Central memory CD4-positive, alpha-beta T cell (primary cell): ENCODE data around the gene GRIN2D.
A peak's percentile ranks its signal among the peaks of the same experiment; 100 is the strongest.
"Not testable (repeated sequence)": the region's sequence is repeated elsewhere in the genome, so short reads cannot be mapped to it uniquely, and the experiment has no call there.

Experiments used
- DNase-seq: peaks from one replicate; pipeline ENCODE4 v3.0.0; 2022
- total RNA-seq, 3 experiments: gene quantifications; one replicate each; lab custom pipeline; 2026; lab: John Stamatoyannopoulos, UW

The GRIN2D gene
- 0 to 0.18 (median 0) reads per million in 3 experiments for total RNA-seq

- no peak for DNase-seq
Observed at GRCh38 chr19:48393559-48394330, at the start of gene GRIN2D. Gene GRIN2D, plus strand, starts transcription at chr19:48393668. Its CDS starts 4,725 bp downstream, at chr19:48398393.

DNA sequence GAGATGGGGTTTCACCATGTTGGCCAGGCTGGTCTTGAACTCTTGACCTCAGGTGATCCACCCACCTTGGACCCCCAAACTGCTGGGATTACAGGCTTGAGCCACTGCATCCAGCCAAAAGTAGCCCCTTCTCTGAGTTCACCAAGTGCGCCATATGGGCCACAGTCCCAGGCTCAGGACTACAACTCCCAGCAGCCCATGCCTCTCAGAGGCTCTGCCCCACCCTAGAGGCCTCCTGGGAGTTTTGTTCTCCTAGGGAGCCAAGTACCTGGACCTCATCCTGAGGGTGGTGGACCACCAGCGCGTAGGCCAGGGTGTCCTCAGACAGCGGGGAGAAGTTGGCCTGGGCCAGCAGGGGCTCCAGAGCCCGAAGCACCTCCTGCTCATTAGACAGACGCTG is 48.6 kb upstream of the GRIN2D start:
- DNase-seq = no peak

GRCh38 chr19:48346191-48346590 is 47.3 kb upstream of the GRIN2D start:
- DNase-seq = no peak

DNA sequence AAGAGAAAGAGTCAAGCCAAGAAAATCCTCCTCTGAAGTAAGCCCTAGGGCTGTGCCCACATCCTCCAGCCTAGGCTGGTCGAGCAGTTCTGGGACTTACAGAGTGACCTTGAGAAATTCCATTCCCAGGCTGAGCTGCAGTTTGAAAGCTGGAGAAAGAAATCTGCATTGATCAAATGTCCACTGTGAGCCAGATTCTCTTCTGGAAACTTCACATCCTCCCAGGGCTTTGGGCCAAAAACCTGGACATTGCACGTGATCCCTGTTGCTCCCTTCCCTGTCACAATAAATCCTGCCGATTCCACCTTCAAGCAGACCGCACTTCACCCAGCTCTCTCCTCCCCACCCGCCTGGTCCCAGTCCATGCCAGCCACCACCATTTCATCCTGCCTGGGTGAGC is 45.4 kb upstream of the GRIN2D start:
- DNase-seq = no peak

DNA sequence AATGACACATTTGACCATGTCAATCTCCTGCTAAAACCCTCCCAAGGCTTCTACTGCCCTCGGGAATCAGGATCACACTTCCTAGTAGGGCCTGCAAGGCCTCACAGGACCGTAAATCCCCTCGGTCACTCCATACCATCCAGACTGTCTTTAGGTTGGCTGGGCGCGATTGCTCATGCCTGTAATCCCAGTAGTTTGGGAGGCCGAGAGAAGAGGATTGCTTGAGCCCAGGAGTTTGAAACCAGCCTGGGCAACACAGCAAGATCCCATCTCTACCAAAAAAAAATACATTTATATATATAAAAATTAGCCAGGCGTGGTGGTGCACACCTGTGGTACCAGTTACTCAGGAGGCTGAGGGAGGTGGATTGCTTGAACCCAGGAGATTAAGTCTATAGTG is 44.7 kb upstream of the GRIN2D start:
- DNase-seq = no peak

GRCh38 chr19:48350856-48351255 is 42.6 kb upstream of the GRIN2D start:
- no peak for DNase-seq

DNA sequence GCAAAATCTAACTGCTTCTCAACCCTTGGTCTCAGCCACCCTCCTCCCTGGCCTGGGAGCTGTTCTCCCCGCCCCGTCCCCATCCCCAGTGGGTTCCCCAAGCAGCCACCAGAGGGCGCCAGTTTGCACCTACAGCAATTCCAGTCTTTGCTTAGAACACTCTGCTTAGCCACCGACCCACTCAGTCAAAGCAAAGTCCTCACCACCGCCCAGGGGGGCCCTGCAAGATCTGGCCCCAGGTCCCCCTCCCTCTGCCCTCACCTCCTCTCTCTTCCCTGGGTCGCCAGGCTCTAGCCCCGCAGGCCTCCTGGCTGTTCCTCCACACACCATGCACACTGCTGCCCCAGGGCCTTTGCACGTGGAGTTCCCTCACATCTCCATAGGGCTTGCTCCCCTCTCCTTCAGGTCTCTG is 42.1 kb upstream of the GRIN2D start:
- DNase-seq = peak; percentile 59

DNA sequence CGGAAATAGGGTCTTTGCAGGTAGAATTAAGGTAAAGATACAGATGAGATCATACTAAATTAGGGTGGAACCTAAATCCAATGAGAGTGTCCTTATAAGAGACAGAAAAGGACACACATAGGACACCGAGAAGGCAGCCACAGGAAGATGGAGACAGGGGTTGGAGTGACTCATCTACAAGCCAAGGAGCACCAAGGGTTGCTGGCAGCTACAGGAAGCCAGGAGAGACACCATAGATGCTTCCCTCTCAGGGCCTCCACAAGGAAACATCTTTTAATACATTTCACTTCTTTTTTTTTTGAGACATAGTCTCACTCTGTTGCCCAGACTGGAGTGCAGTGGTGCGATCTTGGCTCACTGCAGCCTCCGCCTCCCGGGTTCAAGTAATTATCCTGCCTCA is 39.8 kb upstream of the GRIN2D start:
- DNase-seq = no peak

DNA sequence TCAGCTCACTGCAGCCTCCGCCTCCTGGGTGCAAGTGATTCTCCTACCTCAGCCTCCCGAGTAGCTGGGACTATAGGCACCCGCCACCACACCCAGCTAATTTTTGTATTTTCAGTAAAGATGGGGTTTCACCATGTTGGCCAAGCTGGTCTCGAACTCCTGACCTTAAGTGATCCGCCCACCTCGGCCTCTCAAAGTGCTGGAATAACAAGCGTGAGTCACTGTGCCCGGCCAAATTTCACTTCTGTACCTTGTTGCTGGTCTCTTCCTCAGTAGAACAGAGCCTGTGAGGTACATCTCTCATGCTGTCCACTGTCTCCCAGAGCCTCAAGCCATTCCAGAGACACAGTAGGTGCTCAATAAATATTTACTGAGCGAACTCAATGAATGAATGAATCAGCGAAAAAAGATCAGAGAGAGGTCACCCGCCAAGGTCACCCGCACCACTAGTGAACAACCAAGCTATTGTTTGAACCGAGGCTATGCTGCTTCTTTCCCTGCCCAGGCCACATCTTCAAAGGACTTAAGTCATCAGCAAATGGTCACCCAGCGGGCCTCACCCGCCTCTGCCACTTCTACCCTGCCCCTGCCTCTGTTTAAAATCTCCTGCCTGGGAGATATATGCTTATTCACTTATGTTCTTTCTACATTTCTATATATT is 39.0 kb upstream of the GRIN2D start:
- no peak for DNase-seq

- no peak for DNase-seq
Observed at GRCh38 chr19:48355365-48355954, 38.0 kb upstream of the GRIN2D start.

- no peak for DNase-seq
Observed at GRCh38 chr19:48359123-48359522, 34.3 kb upstream of the GRIN2D start.

DNA sequence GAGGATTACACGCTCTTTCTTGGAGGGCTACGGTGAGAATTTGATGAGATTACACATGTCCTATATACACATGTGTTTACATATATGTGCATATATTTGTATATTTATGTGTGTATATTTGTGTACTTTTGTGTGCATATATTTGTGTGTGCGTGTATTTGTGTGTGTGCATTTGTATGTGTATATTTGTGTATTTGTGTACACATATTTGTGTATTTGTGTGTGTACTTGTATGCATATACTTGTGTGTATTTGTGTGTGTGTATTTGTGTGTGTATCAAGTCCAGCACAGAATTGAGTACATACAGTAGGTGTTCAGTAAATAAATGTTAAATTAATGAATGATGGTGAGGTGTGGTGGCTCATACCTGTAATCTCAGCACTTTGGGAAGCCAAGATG is 31.6 kb upstream of the GRIN2D start:
- no peak for DNase-seq

DNA sequence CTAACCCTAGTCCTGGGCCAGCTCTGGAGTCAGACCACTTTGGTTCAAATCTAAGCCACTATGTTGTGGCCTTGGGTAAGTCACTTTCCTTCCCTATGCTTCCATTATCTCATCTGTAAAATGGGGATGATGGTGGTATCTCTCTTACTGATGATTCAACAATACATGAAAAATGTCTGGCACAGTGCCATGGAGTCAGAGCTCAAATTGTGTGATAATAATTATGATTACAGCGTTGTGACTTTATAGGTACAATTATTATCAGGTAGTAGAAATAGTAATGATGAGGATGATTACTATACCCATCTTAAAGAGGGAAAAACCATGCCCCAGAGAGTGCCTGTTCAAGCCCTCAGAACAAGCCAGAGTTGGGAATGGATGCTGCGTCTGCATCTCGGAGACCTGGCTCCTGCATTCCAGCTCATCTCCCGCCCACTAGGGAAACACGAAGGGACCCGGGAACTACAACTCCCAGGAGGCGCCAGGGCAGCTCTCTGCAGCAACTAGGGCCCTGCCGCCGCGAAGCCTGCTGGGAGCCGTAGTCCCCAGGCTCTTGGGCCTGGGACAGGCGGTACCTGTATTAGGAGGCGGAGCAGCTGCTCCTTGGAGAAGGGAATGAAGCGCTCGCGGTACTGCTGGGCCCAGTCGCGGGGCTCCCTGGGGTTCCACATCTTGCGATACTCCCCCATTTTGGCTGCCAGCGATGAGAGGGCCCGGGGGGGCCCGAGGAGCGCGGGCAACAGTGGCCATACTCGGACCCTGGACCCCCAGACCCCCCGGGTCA is 30.6 kb upstream of the GRIN2D start:
- peak; percentile 85 for DNase-seq

DNA sequence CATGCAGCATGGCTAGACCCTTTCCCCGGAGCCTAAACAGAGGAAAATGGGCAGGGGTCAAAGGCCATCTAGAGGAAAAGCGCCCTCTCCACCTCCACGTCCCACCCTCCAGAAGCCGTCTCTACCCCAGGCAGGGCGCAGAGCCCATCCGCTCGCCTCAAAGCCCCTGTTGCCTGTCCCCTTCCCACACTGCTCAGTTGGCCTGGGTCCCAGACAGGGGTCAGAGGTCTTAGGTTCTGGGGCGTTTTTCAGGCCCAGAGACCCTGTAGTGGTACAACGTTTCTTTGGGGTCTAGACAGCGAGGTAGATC is 30.0 kb upstream of the GRIN2D start:
- DNase-seq = no peak

GRCh38 chr19:48363810-48364597 is 29.5 kb upstream of the GRIN2D start, which contains the start of the genes SYNGR4 and TMEM143:
Gene SYNGR4, plus strand, starts transcription at chr19:48364367. Its CDS starts 1,476 bp downstream, at chr19:48365843.
Gene TMEM143, minus strand, starts transcription at chr19:48363940. Its CDS starts 20 bp downstream, at chr19:48363920.
- DNase-seq = peak; percentile 99

- no peak for DNase-seq
Observed at GRCh38 chr19:48364598-48365348, 28.7 kb upstream of the GRIN2D start.

- DNase-seq = no peak
Observed at GRCh38 chr19:48365602-48366001, 27.9 kb upstream of the GRIN2D start.

DNA sequence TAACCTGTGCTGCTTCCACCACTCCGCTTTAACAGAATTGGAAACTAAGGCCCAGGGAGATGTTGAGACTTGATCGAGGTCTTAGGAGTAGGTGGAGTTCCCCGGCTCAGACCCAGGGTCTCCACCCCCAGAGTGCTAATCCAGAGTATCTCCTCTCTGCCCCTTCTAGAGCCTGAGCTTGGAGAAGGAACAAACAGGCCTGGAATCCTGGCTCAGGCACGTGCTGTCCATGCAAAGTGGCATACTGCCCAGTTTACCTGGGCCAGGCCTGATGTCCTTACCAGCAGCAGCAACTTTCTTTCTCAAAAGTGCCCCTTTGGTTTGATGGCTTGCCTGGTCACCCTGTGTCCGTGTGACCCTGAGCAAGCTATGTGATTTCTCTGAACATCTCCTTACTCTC is 25.6 kb upstream of the GRIN2D start:
- no peak for DNase-seq

DNA sequence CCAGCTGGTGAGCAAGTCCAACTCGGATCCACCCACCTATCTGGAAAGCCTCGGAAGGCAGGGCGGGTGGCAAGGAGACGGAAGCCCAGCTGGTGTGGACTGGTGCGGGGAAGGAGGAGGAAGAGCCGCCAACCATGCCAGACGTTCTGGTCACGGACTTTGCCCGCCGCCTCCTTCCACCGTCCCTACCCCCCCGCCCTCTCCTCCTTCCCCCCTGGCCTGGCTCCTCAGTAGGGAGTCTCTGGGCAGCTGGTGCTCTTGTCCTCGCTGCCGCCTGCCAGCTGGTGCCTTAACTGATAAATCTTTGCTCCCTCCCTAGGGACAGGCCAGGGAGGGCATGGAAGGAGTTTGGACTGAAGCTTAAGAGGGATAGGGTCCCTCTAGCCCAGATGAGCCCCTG is 24.5 kb upstream of the GRIN2D start:
- no peak for DNase-seq

DNA sequence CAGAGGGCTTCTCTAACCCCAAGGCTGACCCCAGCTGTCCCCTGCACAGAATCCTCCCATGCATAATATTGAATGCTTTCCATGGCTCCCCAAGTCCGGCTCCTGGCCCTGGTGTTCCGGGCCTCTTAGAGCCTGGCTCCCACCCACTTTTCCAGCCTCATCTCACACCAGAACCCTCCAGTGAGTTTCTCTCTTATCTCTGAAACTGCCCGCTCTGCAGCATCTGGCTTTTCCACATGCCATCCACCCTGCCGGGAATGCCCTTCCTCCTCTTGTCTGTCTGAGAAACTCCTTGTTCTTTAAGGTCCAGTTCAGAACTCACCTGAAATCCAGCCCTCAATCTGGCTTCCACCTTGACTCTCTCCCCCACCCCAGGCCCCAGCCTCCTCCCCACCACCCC is 22.5 kb upstream of the GRIN2D start:
- no peak for DNase-seq

- DNase-seq = no peak
Observed at GRCh38 chr19:48371367-48371766, 22.1 kb upstream of the GRIN2D start.

- DNase-seq = not testable (repeated sequence)
Observed at GRCh38 chr19:48371771-48372170, 21.7 kb upstream of the GRIN2D start.
